Measurements from ENCODE around the gene SPATC1L.

GRCh38 chr21:46179708-46180078 is 4.6 kb downstream of the SPATC1L start:
- no peak for TF ChIP-seq CTCF (IDR thresholded peaks at IDR 0.05; ENCODE audit: poor library complexity, severe bottlenecking)
- TF ChIP-seq EP300 (conservative IDR thresholded peaks at IDR 0.05; ENCODE audit: poor library complexity, severe bottlenecking) = no peak
- no peak for TF ChIP-seq REST (IDR thresholded peaks at IDR 0.05; ENCODE audit: borderline replicate concordance)
- TF ChIP-seq TAF1 (IDR thresholded peaks at IDR 0.05; ENCODE audit: low read depth) = no peak
- TF ChIP-seq MXI1 (conservative IDR thresholded peaks at IDR 0.05; ENCODE audit: poor library complexity, severe bottlenecking) = no peak
- TF ChIP-seq EZH2 (IDR thresholded peaks at IDR 0.05; ENCODE audit: borderline replicate concordance, insufficient read depth, low read length, poor library complexity, severe bottlenecking) = no peak
